Skeletal muscle satellite cell (primary cell): ENCODE measurements around the gene RASSF5.

Experiments used
- H3K27me3 ChIP-seq: 2 replicates; pipeline ENCODE4 v1.7.0; 2013; ENCODE audit warnings: low read length; ENCODE audit not compliant: control insufficient read depth, insufficient read depth
- H3K36me3 ChIP-seq: 2 replicates; pipeline ENCODE4 v1.7.0; 2013; ENCODE audit warnings: mild to moderate bottlenecking, control low read depth, low read length; ENCODE audit not compliant: insufficient read depth
- H3K4me1 ChIP-seq: 2 replicates; pipeline ENCODE4 v1.7.0; 2013; ENCODE audit warnings: low read length; ENCODE audit not compliant: control insufficient read depth, insufficient read depth
- H3K4me2 ChIP-seq: 2 replicates; pipeline ENCODE4 v1.7.0; 2013; ENCODE audit warnings: mild to moderate bottlenecking, low read length
- H3K4me3 ChIP-seq: 2 replicates; pipeline ENCODE4 v1.7.0; 2013; ENCODE audit warnings: low read length
- H3K9ac ChIP-seq: 2 replicates; pipeline ENCODE4 v1.7.0; 2013; ENCODE audit warnings: mild to moderate bottlenecking, low read depth, low read length, moderate library complexity
- H3K9me3 ChIP-seq: replicated peaks from 2 replicates; pipeline ENCODE4 v1.7.0; 2013; ENCODE audit warnings: mild to moderate bottlenecking, control low read depth, low read length

The RASSF5 gene

GRCh38 chr1:206587904-206588303 is 80.6 kb downstream of the RASSF5 start:
- Histone ChIP-seq H3K27me3 (peaks cover 1% of the 10 kb centered on the region), H3K9ac (no peak overlapping the region), H3K9me3 (no peaks in the 10 kb centered on the region), H3K4me3 (no peak overlapping the region), H3K4me2 (no peak overlapping the region), H3K36me3 (peaks cover 11% of the 10 kb centered on the region), H3K4me1 (peaks cover 50% of the 10 kb centered on the region)

- Histone ChIP-seq H3K4me2 (peak overlapping the region; percentile 45), H3K4me3 (no peak overlapping the region), H3K27me3 (no peaks in the 10 kb centered on the region), H3K4me1 (peaks cover 50% of the 10 kb centered on the region), H3K9me3 (no peaks in the 10 kb centered on the region), H3K36me3 (peaks cover 16% of the 10 kb centered on the region), H3K9ac (peak overlapping the region; percentile 37)
Observed at GRCh38 chr1:206588492-206588891, 81.2 kb downstream of the RASSF5 start.

GRCh38 chr1:206589206-206589605 is 81.9 kb downstream of the RASSF5 start:
- H3K9ac ChIP-seq: peak overlapping the region; percentile 37
- no peak overlapping the region for H3K4me3 ChIP-seq
- peaks cover 50% of the 10 kb centered on the region for H3K4me1 ChIP-seq
- H3K36me3 ChIP-seq: peaks cover 18% of the 10 kb centered on the region
- no peaks in the 10 kb centered on the region for H3K27me3 ChIP-seq
- peak overlapping the region; percentile 42 for H3K4me2 ChIP-seq
- H3K9me3 ChIP-seq: no peaks in the 10 kb centered on the region

- H3K36me3 ChIP-seq: peaks cover 24% of the 10 kb centered on the region
- peak overlapping the region; percentile 5 for H3K4me2 ChIP-seq
- peaks cover 50% of the 10 kb centered on the region for H3K4me1 ChIP-seq
- no peaks in the 10 kb centered on the region for H3K27me3 ChIP-seq
- no peak overlapping the region for H3K4me3 ChIP-seq
- peak overlapping the region; percentile 2 for H3K9ac ChIP-seq
- no peaks in the 10 kb centered on the region for H3K9me3 ChIP-seq
Observed at GRCh38 chr1:206590025-206590758, 82.9 kb downstream of the RASSF5 start.

DNA sequence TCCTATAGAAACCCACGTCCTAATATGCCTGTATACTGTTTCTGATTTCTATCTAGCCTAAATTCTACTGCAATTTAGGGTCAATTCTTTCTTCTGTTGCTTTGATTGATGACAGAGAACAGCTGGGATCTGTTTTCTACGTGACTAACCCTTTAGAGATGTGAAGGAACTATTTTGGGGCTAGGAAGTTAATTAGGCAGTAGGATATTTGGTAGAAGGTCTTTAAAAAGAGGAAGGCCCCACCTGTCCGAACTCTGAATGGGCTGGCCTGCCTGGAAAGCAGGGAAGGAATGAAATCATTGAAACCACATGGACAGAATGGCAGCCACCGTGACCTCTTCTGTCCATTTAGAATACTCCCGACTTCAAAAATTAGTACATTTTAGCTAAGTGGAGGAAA is 83.9 kb downstream of the RASSF5 start:
- H3K9me3 ChIP-seq: no peaks in the 10 kb centered on the region
- H3K36me3 ChIP-seq: peaks cover 30% of the 10 kb centered on the region
- no peak overlapping the region for H3K4me3 ChIP-seq
- peak overlapping the region; percentile 3 for H3K4me2 ChIP-seq
- H3K4me1 ChIP-seq: peaks cover 47% of the 10 kb centered on the region
- H3K9ac ChIP-seq: no peak overlapping the region
- H3K27me3 ChIP-seq: no peaks in the 10 kb centered on the region

DNA sequence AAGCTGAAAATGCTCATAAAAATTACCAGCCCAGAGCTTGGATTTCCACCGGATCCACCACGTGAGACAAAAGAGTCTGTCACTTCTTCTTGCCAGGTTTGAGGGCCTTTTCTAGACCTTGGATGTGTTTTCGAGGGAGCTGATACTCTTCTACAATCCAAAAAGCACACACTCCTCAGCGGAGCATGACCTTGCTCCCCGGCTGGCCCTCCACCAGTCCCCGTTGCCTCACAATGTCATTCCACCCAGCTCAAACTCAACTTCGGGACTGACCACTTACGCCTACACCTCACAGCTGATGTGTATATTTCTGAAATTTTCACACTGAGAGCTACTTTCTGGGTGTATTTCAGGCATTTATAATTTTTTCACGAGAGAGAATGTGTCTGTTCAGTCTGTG is 84.4 kb downstream of the RASSF5 start:
- H3K27me3 ChIP-seq: no peaks in the 10 kb centered on the region
- peaks cover 43% of the 10 kb centered on the region for H3K4me1 ChIP-seq
- H3K4me2 ChIP-seq: no peak overlapping the region
- H3K9ac ChIP-seq: no peak overlapping the region
- H3K4me3 ChIP-seq: no peak overlapping the region
- H3K9me3 ChIP-seq: no peaks in the 10 kb centered on the region
- peaks cover 32% of the 10 kb centered on the region for H3K36me3 ChIP-seq

GRCh38 chr1:206593351-206593925 is 86.1 kb downstream of the RASSF5 start:
- H3K9me3 ChIP-seq: no peaks in the 10 kb centered on the region
- no peak overlapping the region for H3K4me3 ChIP-seq
- no peak overlapping the region for H3K4me2 ChIP-seq
- peaks cover 40% of the 10 kb centered on the region for H3K36me3 ChIP-seq
- H3K9ac ChIP-seq: no peak overlapping the region
- no peaks in the 10 kb centered on the region for H3K27me3 ChIP-seq
- H3K4me1 ChIP-seq: peaks cover 38% of the 10 kb centered on the region

DNA sequence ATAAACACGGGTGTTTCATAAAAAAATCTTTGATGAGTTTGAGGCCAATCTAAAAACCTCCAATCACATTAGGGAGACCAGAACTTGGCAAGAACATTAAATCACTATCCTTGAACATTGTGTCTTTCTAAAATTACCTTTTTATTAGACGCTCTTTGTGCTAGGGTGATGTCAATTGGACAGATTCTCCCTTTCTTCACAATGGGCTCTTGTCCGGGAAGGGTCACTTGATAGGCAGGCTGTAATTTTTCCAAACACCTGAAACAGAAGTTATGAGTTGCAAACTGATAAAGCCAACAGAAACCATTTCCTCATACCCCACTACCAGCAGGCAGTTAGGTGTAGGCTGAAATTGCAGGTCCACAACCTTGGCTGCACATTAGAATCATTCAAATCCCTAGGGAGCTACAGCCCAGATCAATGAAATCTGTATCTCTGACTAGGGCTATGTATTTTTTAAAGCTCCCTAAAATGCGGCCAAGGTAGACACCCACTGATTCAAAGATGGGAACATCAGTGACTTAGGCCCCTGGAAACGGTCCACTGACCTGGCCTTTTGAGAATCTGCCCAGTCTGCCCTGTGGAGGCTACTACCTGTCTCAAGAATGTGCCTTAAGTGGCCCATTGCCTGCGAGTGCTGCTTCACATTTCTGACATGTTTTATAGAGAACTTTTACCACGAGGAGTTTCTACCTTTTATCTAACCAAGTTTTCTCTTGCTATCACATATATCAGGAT is 88.4 kb downstream of the RASSF5 start:
- H3K4me2 ChIP-seq: no peak overlapping the region
- H3K27me3 ChIP-seq: no peaks in the 10 kb centered on the region
- H3K9ac ChIP-seq: no peak overlapping the region
- peaks cover 60% of the 10 kb centered on the region for H3K36me3 ChIP-seq
- H3K4me3 ChIP-seq: no peak overlapping the region
- H3K9me3 ChIP-seq: no peaks in the 10 kb centered on the region
- H3K4me1 ChIP-seq: peaks cover 16% of the 10 kb centered on the region

GRCh38 chr1:206596319-206596666 is 89.0 kb downstream of the RASSF5 start:
- H3K36me3 ChIP-seq: peaks cover 64% of the 10 kb centered on the region
- no peak overlapping the region for H3K4me2 ChIP-seq
- H3K27me3 ChIP-seq: no peaks in the 10 kb centered on the region
- no peak overlapping the region for H3K4me3 ChIP-seq
- H3K9me3 ChIP-seq: no peaks in the 10 kb centered on the region
- no peak overlapping the region for H3K9ac ChIP-seq
- peaks cover 11% of the 10 kb centered on the region for H3K4me1 ChIP-seq

GRCh38 chr1:206600527-206600926 is 93.2 kb downstream of the RASSF5 start:
- Histone ChIP-seq H3K4me2 (no peak overlapping the region), H3K4me1 (no peaks in the 10 kb centered on the region), H3K9ac (no peak overlapping the region), H3K36me3 (peaks cover 56% of the 10 kb centered on the region), H3K27me3 (no peaks in the 10 kb centered on the region), H3K9me3 (no peaks in the 10 kb centered on the region), H3K4me3 (no peak overlapping the region)

DNA sequence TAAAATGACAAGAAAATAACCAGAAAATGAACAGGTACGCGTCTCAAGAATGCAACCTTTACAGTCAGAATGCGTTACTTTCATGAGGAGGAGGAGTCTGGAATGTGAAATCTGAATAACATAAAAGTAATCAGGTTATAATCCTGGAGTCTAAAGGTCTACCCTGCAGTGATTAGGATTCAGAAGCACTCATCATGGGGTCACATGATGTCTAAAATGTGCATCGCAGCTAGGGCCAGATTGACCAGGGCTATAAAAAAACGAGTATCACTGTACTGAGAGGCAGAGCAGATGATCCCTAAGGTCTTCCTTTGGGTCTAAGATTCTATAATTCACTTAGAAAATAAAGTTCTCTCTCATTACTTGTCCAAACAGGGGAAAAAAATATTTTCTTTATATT is 97.5 kb downstream of the RASSF5 start:
- Histone ChIP-seq H3K27me3 (no peaks in the 10 kb centered on the region), H3K36me3 (peaks cover 38% of the 10 kb centered on the region)

More for the DNA sequence above, 97.5 kb downstream of the RASSF5 start:
- Histone ChIP-seq H3K4me1 (no peaks in the 10 kb centered on the region), H3K4me3 (no peak overlapping the region), H3K4me2 (no peak overlapping the region), H3K9ac (no peak overlapping the region), H3K9me3 (no peaks in the 10 kb centered on the region)
